Heart left ventricle (tissue), 16 donors: ENCODE data around the gene FILIP1. TPM values are rescaled to one million over a fixed set of nuclear protein-coding genes. Genes with fewer than 3 reads are reported as not detected.

Source experiments
- ATAC-seq, 4 donors: fragments of 200-7000 bp; cut with Tn5 transposase; one replicate each; pipeline ENCODE4 v1.9.1; 2020 to 2022; ENCODE audit warnings: moderate library complexity in 4 of 4, mild to moderate bottlenecking in 3 of 4, moderate number of reproducible peaks in 1 of 4
- DNase-seq, 5 donors: peaks; one replicate each; pipeline ENCODE4 v3.0.0-alpha.2; 2020
- H3K27ac ChIP-seq, 12 donors: fragments of 200-600 bp; sonication (generic) in 4 of 12; one replicate each; pipeline versions ENCODE4 v1.5.0 to v1.8.0; 2016 to 2022; ENCODE audit warnings: mild to moderate bottlenecking in 2 of 12
- H3K27me3 ChIP-seq, 9 donors: fragments of 200-600 bp; sonication (generic) in 2 of 9; one replicate each; pipeline versions ENCODE4 v1.5.1 to v1.8.0; 2016 to 2022; ENCODE audit warnings: mild to moderate bottlenecking in 3 of 9
- H3K36me3 ChIP-seq, 9 donors: fragments of 200-600 bp; sonication (generic) in 2 of 9; one replicate each; pipeline versions ENCODE4 v1.5.0 to v1.8.0; 2018 to 2022; ENCODE audit warnings: mild to moderate bottlenecking in 2 of 9
- H3K4me1 ChIP-seq, 12 donors: fragments of 200-600 bp; sonication (generic) in 4 of 12; one replicate each; pipeline versions ENCODE4 v1.5.0 to v1.8.0; 2016 to 2022; ENCODE audit warnings: mild to moderate bottlenecking in 3 of 12
- H3K4me3 ChIP-seq, 12 donors: fragments of 200-600 bp; sonication (generic) in 4 of 12; one replicate each; pipeline versions ENCODE4 v1.5.0 to v1.8.0; 2017 to 2022; ENCODE audit warnings: mild to moderate bottlenecking in 9 of 12, moderate library complexity in 4 of 12
- H3K9me3 ChIP-seq, 12 donors: fragments of 200-600 bp; sonication (generic) in 4 of 12; one replicate each; pipeline versions ENCODE4 v1.5.0 to v1.8.0; 2016 to 2022; ENCODE audit warnings: mild to moderate bottlenecking in 1 of 12
- POLR2A ChIP-seq, 2 donors: fragments of 450-650 bp; IDR thresholded peaks; one replicate each; pipeline ENCODE4 v1.6.1; 2017; ENCODE audit warnings: antibody characterized with exemption in 2 of 2, mild to moderate bottlenecking in 2 of 2, moderate library complexity in 2 of 2
- WGBS, 4 donors: extraction: QIAGEN DNeasy Blood & Tissue Kit in 2 of 4; methylation state at CpG; one replicate each; pipeline versions ENCODE4 v1.1.5 to v1.1.7; 2013 to 2018; 5-methylcytosine and 5-hydroxymethylcytosine counted together
- intact Hi-C, 10 donors: fragments of 100-400 bp; cut with DNase I; formaldehyde crosslinking; loops; one replicate each; pipeline versions ENCODE4 v1.11.1 to v1.14.2; 2022
- polyA plus RNA-seq, 2 donors: library from polyadenylated mRNA; stranded (reverse); fragments of 200-250 nt; gene quantifications; one replicate each; pipeline ENCODE4 v1.2.3, GENCODE V29; 2013
- total RNA-seq, 9 donors: library from RNA; depleted of rRNA in 2 of 9; stranded (reverse); fragments of >200 nt in 2 of 9; fragmentation: NEBNext Ultra II Directional in 3 of 9; extraction: Animal tissue kit (Norgen Biotek cat#: 25700) in 3 of 9; gene quantifications; one replicate each; pipeline versions ENCODE4 v1.1.0 to v1.2.4, GENCODE V29; 2016 to 2023
- TF ChIP-seq, protein P1 (sequence below), 12 donors: fragments of 200-600 bp; sonication (generic) in 4 of 12; IDR thresholded peaks; one replicate each; pipeline versions ENCODE4 v1.5.0 to v1.8.0; 2018 to 2022; ENCODE audit warnings: antibody characterized with exemption in 12 of 12, mild to moderate bottlenecking in 5 of 12
- donor health status: ischemic (EF 13 %, LVEDD 7.1; RV severe dilation, severe dysfunction).
- donor health status: healthy with polysubstance abuse.
- donor health status: DM: no; HTN: yes; CAD: no.
- donor health status: DM: no; HTN: no; CAD: no.
- donor health status: ischemic (EF 25% LVEDD 6.9; RV normal size, moderate dysfunction).
- donor health status: ischemic (EF 25% LVEDD 5.7; RV mildly dilated, moderate dysfunction).
- donor health status: healthy.
- donor health status: DM: yes; HTN: yes; CAD: no.
- donor health status: ischemic (EF 35%, LVEDD 5.7; RV mildly dilated, moderate dysfunction).
- donor health status: nonischemic (EF 11% LVEDD 7.7; RV severe dilation, severe dysfunction).
- donor health status: DM: yes; HTN: yes; CAD: no.
- donor health status: PGD.
- donor health status: ischemic (EF 29% LVEDD 5.4; RV normal size, mild dysfunction).
- donor health status: nonischemic (EF 23%, LVEDD 6.1; RV moderate dilation, normal function).

Gene FILIP1
- total and polyA plus RNA-seq, 11 donors = 49.2 to 230 (median 158) TPM

DNA sequence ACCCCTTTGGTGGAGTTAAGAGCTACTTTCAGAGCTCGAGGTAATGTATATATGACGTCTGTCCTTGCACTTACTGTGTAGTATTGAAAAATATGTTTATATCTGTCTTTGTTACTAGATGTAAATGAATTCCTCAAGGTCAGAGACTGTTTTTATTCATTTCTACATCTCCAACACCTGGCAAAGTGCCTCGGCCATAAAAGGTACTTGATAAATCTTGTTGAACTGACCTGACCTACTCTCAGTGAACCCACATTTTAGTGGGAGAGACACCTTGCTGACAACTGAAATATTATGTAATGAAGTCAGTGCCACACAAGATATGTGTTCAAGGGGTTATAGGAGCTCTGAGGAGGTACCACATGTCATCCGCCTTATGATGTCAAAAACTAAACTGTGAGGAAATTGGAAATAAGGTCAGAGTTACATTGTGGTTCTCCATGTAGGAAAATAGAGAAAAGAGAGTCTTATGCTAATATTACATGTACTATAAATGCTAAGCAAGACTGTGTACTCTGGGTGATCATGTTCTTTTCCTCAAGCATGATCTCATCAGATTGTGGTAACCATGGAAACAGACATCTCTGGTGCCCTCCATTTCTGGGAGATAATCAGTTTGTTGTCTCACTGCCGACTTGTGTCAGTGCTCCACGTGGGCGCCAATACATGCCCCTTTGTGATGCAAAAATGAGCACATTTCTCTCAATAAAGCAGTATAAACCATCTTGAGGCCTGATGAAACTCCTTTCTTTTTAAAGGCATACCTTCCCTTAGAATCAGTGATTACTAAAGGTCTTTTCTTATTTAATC, 203.3 kb downstream of the FILIP1 start:
- H3K27ac ChIP-seq = peak overlapping the region in 1 of 12 donors; percentile 1
- intact Hi-C loops = loop anchor here in 1 of 10 donors (10.0 kb wide), 1 partner anchor 234 kb away; no protein-coding TSS in a partner anchor
- ATAC-seq (no peak), DNase-seq (no peak)
- H3K4me3 ChIP-seq = no peak overlapping the region
- H3K27me3 ChIP-seq = no peaks in the 10 kb centered on the region
- peaks cover 0 to 43% (median 17%) of the 10 kb centered on the region in 12 donors for H3K4me1 ChIP-seq
- no peaks in the 10 kb centered on the region for H3K9me3 ChIP-seq
- H3K36me3 ChIP-seq = peaks cover 0 to 37% (median 3%) of the 10 kb centered on the region in 9 donors
- no peak for TF ChIP-seq POLR2A (IDR thresholded peaks at IDR 0.05)
- TF ChIP-seq, protein P1, sequence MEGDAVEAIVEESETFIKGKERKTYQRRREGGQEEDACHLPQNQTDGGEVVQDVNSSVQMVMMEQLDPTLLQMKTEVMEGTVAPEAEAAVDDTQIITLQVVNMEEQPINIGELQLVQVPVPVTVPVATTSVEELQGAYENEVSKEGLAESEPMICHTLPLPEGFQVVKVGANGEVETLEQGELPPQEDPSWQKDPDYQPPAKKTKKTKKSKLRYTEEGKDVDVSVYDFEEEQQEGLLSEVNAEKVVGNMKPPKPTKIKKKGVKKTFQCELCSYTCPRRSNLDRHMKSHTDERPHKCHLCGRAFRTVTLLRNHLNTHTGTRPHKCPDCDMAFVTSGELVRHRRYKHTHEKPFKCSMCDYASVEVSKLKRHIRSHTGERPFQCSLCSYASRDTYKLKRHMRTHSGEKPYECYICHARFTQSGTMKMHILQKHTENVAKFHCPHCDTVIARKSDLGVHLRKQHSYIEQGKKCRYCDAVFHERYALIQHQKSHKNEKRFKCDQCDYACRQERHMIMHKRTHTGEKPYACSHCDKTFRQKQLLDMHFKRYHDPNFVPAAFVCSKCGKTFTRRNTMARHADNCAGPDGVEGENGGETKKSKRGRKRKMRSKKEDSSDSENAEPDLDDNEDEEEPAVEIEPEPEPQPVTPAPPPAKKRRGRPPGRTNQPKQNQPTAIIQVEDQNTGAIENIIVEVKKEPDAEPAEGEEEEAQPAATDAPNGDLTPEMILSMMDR (IDR thresholded peaks at IDR 0.05) = no peak
- WGBS, 4 donors = 66 to 71% (median 68%) methylated on average over 7 of the region's 7 CpGs

GRCh38 chr6:75288023-75288422, 205.6 kb downstream of the FILIP1 start:
- Histone ChIP-seq H3K27me3 (no peaks in the 10 kb centered on the region), H3K4me3 (no peak overlapping the region), H3K27ac (no peak overlapping the region), H3K9me3 (no peaks in the 10 kb centered on the region), H3K4me1 (peaks cover 0 to 50% (median 22%) of the 10 kb centered on the region in 12 donors), H3K36me3 (peaks cover 0 to 16% (median 2%) of the 10 kb centered on the region in 9 donors)
- 97% methylated on average over 1 of the region's 1 CpG for whole genome bisulfite sequencing, 4 donors
- ATAC-seq (no peak), DNase-seq (no peak)
- TF ChIP-seq, protein P1 (IDR thresholded peaks at IDR 0.05) = no peak
- TF ChIP-seq POLR2A (IDR thresholded peaks at IDR 0.05) = no peak
- intact Hi-C loops = loop anchor here in 1 of 10 donors (10.0 kb wide), 1 partner anchor 317 kb away; the partner anchor contains the start of gene SENP6

DNA sequence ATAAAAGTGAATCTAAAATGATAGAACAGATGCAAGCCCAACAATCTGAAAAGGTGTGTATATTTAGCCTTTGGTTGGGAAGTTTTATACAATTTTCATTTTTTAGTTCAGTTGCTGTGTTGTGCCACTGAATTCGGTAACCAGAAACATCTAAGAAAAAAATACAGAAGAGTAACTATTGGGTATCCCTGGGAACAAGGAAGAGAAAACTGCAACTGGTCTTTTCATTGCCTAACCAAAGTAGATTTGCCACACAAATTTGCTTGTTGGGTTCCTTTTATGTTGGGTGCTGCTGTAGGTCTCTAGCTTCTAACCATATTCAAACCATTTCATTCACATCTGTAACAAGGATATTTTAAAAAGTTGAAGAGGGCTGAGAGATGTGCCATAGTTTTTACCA, 206.2 kb downstream of the FILIP1 start:
- DNase-seq (no peak), ATAC-seq (no peak)
- Histone ChIP-seq H3K9me3 (no peaks in the 10 kb centered on the region), H3K27ac (no peak overlapping the region), H3K36me3 (peaks cover 0 to 16% (median 0%) of the 10 kb centered on the region in 9 donors), H3K27me3 (no peaks in the 10 kb centered on the region), H3K4me3 (no peak overlapping the region), H3K4me1 (peaks cover 4 to 51% (median 25%) of the 10 kb centered on the region in 12 donors)
- 76 to 91% (median 83%) methylated on average over 1 of the region's 1 CpG for WGBS, 4 donors
- TF ChIP-seq, protein P1 (IDR thresholded peaks at IDR 0.05) = no peak
- no peak for TF ChIP-seq POLR2A (IDR thresholded peaks at IDR 0.05)
- intact Hi-C loops = loop anchor here in 1 of 10 donors (10.0 kb wide), 1 partner anchor 317 kb away; the partner anchor contains the start of gene SENP6

GRCh38 chr6:75286955-75287354, 206.6 kb downstream of the FILIP1 start:
- Histone ChIP-seq H3K27me3 (no peaks in the 10 kb centered on the region), H3K27ac (no peak overlapping the region), H3K4me1 (peaks cover 4 to 51% (median 28%) of the 10 kb centered on the region in 12 donors), H3K4me3 (no peak overlapping the region), H3K9me3 (no peaks in the 10 kb centered on the region), H3K36me3 (peaks cover 0 to 16% (median 0%) of the 10 kb centered on the region in 9 donors)
- intact Hi-C loops = loop anchor here in 1 of 10 donors (10.0 kb wide), 1 partner anchor 318 kb away; the partner anchor contains the start of gene SENP6
- DNase-seq = no peak
- ATAC-seq = no peak
- TF ChIP-seq, protein P1 (IDR thresholded peaks at IDR 0.05) = no peak
- no peak for TF ChIP-seq POLR2A (IDR thresholded peaks at IDR 0.05)
- WGBS, 4 donors = 90 to 93% (median 92%) methylated on average over 2 of the region's 2 CpGs
